ENCODE results near the gene EIF4E2.

GRCh38 chr2:232516551-232516950, 33.9 kb upstream of the EIF4E2 start:
- no peak for TF ChIP-seq EZH2 (IDR thresholded peaks at IDR 0.05)
- no peak for TF ChIP-seq POLR2AphosphoS5 (IDR thresholded peaks at IDR 0.05; ENCODE audit: borderline replicate concordance, low read depth, low read length)

Data from SK-N-MC (cell line).